ENCODE results near the gene BSPRY.

BSPRY gene

DNA sequence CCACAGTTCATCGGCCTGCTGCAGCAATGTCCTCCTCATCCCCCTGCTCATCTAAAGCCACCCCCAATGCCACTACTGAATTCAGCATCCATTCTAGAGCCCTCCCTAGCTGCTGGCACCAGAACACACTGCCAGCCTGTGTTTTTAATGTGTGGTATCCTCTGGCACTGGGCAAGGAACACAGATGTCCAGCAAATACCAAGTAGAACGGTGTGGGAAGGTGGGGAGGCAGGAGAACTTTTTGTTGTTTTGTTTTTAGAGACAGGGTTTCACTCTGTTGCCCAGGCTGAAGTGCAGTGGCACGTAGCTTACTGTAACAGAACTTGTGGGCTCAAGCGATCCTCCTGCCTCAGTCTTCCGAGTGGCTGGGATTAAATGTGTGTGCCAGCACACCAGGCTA, 22.7 kb downstream of the BSPRY start:
- no peaks in the 10 kb centered on the region for H4K20me1 ChIP-seq (ENCODE audit: insufficient read depth, low read length, poor library complexity, severe bottlenecking)
- H3K4me3 ChIP-seq (ENCODE audit: low read length, poor library complexity, severe bottlenecking) = no peak overlapping the region
- no peaks in the 10 kb centered on the region for H3K4me1 ChIP-seq (ENCODE audit: insufficient read depth, low read length, poor library complexity, severe bottlenecking)
- no peaks in the 10 kb centered on the region for H3F3A ChIP-seq (ENCODE audit: low read depth)
- H3K27me3 ChIP-seq (ENCODE audit: insufficient read depth, low read length, poor library complexity, severe bottlenecking) = no peaks in the 10 kb centered on the region
- no peaks in the 10 kb centered on the region for H3K36me3 ChIP-seq (ENCODE audit: insufficient read depth, low read length)
- no peak overlapping the region for H2AFZ ChIP-seq (ENCODE audit: low read length)
- H3K4me2 ChIP-seq (ENCODE audit: low read depth, low read length, poor library complexity, severe bottlenecking) = no peak overlapping the region
- no peak overlapping the region for H3K9ac ChIP-seq (ENCODE audit: low read depth, low read length, poor library complexity, severe bottlenecking)
- H3K9me3 ChIP-seq (ENCODE audit: insufficient read depth, low read depth, low read length) = no peaks in the 10 kb centered on the region
- no peak for TF ChIP-seq EZH2phosphoT487 (IDR thresholded peaks at IDR 0.05; ENCODE audit: borderline replicate concordance)
- TF ChIP-seq, protein P1, sequence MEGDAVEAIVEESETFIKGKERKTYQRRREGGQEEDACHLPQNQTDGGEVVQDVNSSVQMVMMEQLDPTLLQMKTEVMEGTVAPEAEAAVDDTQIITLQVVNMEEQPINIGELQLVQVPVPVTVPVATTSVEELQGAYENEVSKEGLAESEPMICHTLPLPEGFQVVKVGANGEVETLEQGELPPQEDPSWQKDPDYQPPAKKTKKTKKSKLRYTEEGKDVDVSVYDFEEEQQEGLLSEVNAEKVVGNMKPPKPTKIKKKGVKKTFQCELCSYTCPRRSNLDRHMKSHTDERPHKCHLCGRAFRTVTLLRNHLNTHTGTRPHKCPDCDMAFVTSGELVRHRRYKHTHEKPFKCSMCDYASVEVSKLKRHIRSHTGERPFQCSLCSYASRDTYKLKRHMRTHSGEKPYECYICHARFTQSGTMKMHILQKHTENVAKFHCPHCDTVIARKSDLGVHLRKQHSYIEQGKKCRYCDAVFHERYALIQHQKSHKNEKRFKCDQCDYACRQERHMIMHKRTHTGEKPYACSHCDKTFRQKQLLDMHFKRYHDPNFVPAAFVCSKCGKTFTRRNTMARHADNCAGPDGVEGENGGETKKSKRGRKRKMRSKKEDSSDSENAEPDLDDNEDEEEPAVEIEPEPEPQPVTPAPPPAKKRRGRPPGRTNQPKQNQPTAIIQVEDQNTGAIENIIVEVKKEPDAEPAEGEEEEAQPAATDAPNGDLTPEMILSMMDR (conservative IDR thresholded peaks at IDR 0.05; ENCODE audit: low read length) = no peak
- no peaks in the 10 kb centered on the region for H3K9me2 ChIP-seq (replicated peaks; ENCODE audit: low read depth, low read length)
- H3K79me2 ChIP-seq (ENCODE audit: insufficient read depth, low read length) = peaks cover 15% of the 10 kb centered on the region

DNA sequence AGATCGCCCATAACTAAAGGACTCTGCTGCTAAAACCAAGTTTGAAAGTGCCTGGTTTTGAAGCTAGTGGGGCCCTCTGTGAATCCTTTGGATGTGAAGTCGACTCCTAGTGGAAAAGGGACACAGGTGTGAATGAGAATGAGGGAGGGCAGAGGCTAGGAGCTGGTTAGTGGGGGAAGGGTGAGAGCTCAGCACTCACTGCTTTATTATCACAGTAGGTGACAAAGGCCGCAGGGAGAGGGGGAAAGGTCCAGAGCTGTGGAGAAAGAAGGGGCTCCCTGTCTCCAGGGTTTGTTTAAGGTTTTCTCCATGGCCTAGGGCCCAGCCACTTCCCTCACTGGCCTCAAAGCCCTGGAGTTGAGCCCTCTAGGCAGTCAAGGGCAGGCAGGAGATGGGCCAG, 23.9 kb downstream of the BSPRY start:
- Histone ChIP-seq H3K9ac (ENCODE audit: low read depth, low read length, poor library complexity, severe bottlenecking) (no peak overlapping the region), H3K9me2 (replicated peaks; ENCODE audit: low read depth, low read length) (no peaks in the 10 kb centered on the region), H2AFZ (ENCODE audit: low read length) (no peak overlapping the region), H3K4me3 (ENCODE audit: low read length, poor library complexity, severe bottlenecking) (no peak overlapping the region), H3K27me3 (ENCODE audit: insufficient read depth, low read length, poor library complexity, severe bottlenecking) (no peaks in the 10 kb centered on the region), H3K4me1 (ENCODE audit: insufficient read depth, low read length, poor library complexity, severe bottlenecking) (no peaks in the 10 kb centered on the region), H4K20me1 (ENCODE audit: insufficient read depth, low read length, poor library complexity, severe bottlenecking) (no peaks in the 10 kb centered on the region), H3F3A (ENCODE audit: low read depth) (no peaks in the 10 kb centered on the region), H3K79me2 (ENCODE audit: insufficient read depth, low read length) (peaks cover 15% of the 10 kb centered on the region), H3K36me3 (ENCODE audit: insufficient read depth, low read length) (no peaks in the 10 kb centered on the region), H3K9me3 (ENCODE audit: insufficient read depth, low read depth, low read length) (no peaks in the 10 kb centered on the region), H3K4me2 (ENCODE audit: low read depth, low read length, poor library complexity, severe bottlenecking) (no peak overlapping the region)
- TF ChIP-seq, protein P1 (conservative IDR thresholded peaks at IDR 0.05; ENCODE audit: low read length) = no peak

DNA sequence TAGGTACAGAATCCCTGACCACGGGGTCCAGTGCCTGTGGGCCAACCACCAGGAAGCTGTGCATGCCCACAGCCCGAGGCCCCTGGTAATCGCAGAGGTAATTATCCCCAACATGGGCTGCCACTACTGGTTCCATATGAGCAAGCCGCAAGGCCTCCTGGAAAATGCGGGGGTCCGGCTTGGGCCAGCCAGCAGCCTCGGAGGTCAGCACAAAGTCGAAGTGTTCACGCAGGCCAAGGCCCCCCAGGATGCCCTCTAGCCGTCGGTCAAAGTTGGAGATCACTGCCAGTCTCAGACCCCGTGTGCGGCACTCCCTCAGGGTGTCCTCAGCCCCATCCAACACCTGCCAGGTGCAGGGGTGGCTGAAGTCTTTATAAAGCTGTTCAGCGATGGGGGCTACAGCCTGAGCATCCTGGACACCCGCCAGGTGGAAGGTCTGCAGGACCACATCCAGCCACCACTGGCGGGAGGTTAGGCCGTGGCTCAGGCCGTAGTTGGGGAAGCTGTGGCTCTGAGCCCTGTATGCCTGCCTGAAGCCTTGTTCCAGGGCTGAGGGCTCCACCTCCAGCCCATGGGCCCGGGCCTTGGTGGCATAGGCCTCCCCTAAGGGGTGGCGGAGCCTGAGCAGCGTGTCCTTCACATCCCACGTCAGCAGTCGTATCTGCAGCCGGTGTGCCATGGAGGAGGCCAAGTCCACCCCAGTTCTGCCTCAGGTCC, 24.5 kb downstream of the BSPRY start:
- H3K27me3 ChIP-seq (ENCODE audit: insufficient read depth, low read length, poor library complexity, severe bottlenecking) = no peaks in the 10 kb centered on the region
- H3K79me2 ChIP-seq (ENCODE audit: insufficient read depth, low read length) = peaks cover 15% of the 10 kb centered on the region
- no peaks in the 10 kb centered on the region for H3K4me1 ChIP-seq (ENCODE audit: insufficient read depth, low read length, poor library complexity, severe bottlenecking)
- no peaks in the 10 kb centered on the region for H3F3A ChIP-seq (ENCODE audit: low read depth)
- H3K4me2 ChIP-seq (ENCODE audit: low read depth, low read length, poor library complexity, severe bottlenecking) = no peak overlapping the region
- TF ChIP-seq, protein P1 (conservative IDR thresholded peaks at IDR 0.05; ENCODE audit: low read length) = no peak
- no peak for TF ChIP-seq EZH2phosphoT487 (IDR thresholded peaks at IDR 0.05; ENCODE audit: borderline replicate concordance)
- no peak overlapping the region for H3K4me3 ChIP-seq (ENCODE audit: low read length, poor library complexity, severe bottlenecking)
- H3K9me3 ChIP-seq (ENCODE audit: insufficient read depth, low read depth, low read length) = no peaks in the 10 kb centered on the region
- no peaks in the 10 kb centered on the region for H4K20me1 ChIP-seq (ENCODE audit: insufficient read depth, low read length, poor library complexity, severe bottlenecking)
- no peak overlapping the region for H2AFZ ChIP-seq (ENCODE audit: low read length)
- no peaks in the 10 kb centered on the region for H3K36me3 ChIP-seq (ENCODE audit: insufficient read depth, low read length)
- H3K9me2 ChIP-seq (replicated peaks; ENCODE audit: low read depth, low read length) = no peaks in the 10 kb centered on the region
- H3K9ac ChIP-seq (ENCODE audit: low read depth, low read length, poor library complexity, severe bottlenecking) = no peak overlapping the region

Data from Loucy (cell line).